Measurements from ENCODE around the gene CNR1. TPM values are rescaled to one million over a fixed set of nuclear protein-coding genes. Genes with fewer than 3 reads are reported as not detected.

The CNR1 gene
- total and polyA plus RNA-seq, 3 donors from 2014 or later: 2.3 to 4.9 (median 4.3) TPM

GRCh38 chr6:88114838-88115237 is 51.3 kb downstream of the CNR1 start:
- TF ChIP-seq POLR2A (IDR thresholded peaks at IDR 0.05) (no peak), CTCF (IDR thresholded peaks at IDR 0.05) (no peak)
- Histone ChIP-seq H3K27ac (no peak overlapping the region), H3K36me3 (ENCODE audit: low read depth, missing control alignments) (no peaks in the 10 kb centered on the region), H3K27me3 (no peaks in the 10 kb centered on the region), H3K9me3 (no peaks in the 10 kb centered on the region), H3K4me3 (no peak overlapping the region), H3K4me1 (no peaks in the 10 kb centered on the region)
- intact Hi-C loops (cut with DNase I; ENCODE audit: low total_unique reads): no loop called here
- 49 to 53% methylated on average over 2 of the region's 2 CpGs for WGBS, 2 donors
- no peak for DNase-seq

GRCh38 chr6:88111991-88112390 is 54.2 kb downstream of the CNR1 start:
- no peaks in the 10 kb centered on the region for H3K9me3 ChIP-seq
- no peaks in the 10 kb centered on the region for H3K36me3 ChIP-seq (ENCODE audit: low read depth, missing control alignments)
- H3K4me3 ChIP-seq: no peak overlapping the region
- H3K27me3 ChIP-seq: no peaks in the 10 kb centered on the region
- no peaks in the 10 kb centered on the region for H3K4me1 ChIP-seq
- TF ChIP-seq POLR2A (IDR thresholded peaks at IDR 0.05): no peak
- TF ChIP-seq CTCF (IDR thresholded peaks at IDR 0.05): no peak
- intact Hi-C loops (cut with DNase I; ENCODE audit: low total_unique reads): no loop called here
- 69 to 86% methylated on average over 5 of the region's 5 CpGs for WGBS, 2 donors
- no peak for DNase-seq
- no peak overlapping the region for H3K27ac ChIP-seq

- intact Hi-C loops (cut with DNase I; ENCODE audit: low total_unique reads): no loop called here
- TF ChIP-seq CTCF (IDR thresholded peaks at IDR 0.05) (no peak), POLR2A (IDR thresholded peaks at IDR 0.05) (no peak)
- no peaks in the 10 kb centered on the region for H3K27me3 ChIP-seq
Observed at GRCh38 chr6:88107241-88107640, 58.9 kb downstream of the CNR1 start.

DNA sequence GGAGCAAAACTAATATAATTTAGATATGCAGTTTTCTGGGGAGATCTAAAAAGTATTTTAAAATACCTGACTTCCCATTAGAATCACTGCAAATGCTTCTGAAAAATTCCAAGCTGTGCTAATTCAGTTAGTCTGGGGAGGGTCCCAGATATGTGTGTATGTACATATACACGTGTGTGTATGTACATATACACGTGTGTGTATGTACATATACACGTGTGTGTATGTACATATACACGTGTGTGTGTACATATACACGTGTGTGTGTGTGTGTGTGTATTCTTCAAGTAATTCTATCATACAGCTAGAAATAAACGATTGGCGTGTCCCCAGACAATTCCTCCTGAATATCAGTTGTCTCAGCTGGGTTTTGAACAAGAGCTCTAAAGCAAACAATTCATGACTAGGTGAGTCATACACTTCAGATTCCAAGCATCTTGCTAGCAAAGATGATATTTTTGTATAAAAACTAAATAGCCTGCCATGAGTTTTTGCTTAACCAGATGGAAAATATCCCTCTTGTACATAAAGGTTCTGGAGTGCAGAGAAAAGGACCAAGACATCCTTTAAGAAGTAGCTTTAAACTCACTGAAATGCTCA is 60.3 kb downstream of the CNR1 start:
- 82 to 84% methylated on average over 7 of the region's 7 CpGs for WGBS, 2 donors
- Histone ChIP-seq H3K4me1 (no peaks in the 10 kb centered on the region), H3K27me3 (no peaks in the 10 kb centered on the region), H3K36me3 (ENCODE audit: low read depth, missing control alignments) (no peaks in the 10 kb centered on the region), H3K27ac (no peak overlapping the region), H3K4me3 (no peak overlapping the region), H3K9me3 (no peaks in the 10 kb centered on the region)
- no peak for TF ChIP-seq CTCF (IDR thresholded peaks at IDR 0.05)
- TF ChIP-seq POLR2A (IDR thresholded peaks at IDR 0.05): no peak
- no peak for DNase-seq
- intact Hi-C loops (cut with DNase I; ENCODE audit: low total_unique reads): no loop called here

More at GRCh38 chr6:88107241-88107640, 58.9 kb downstream of the CNR1 start:
- H3K27ac ChIP-seq: no peak overlapping the region
- no peak overlapping the region for H3K4me3 ChIP-seq
- no peaks in the 10 kb centered on the region for H3K4me1 ChIP-seq
- H3K36me3 ChIP-seq (ENCODE audit: low read depth, missing control alignments): no peaks in the 10 kb centered on the region
- H3K9me3 ChIP-seq: no peaks in the 10 kb centered on the region
- DNase-seq: no peak

Other genes with a start within 250 kb of the CNR1 start
- 10 to 100 TPM; 23.8 to 54.6 TPM for gene SPACA1, start 118.5 kb downstream of the CNR1 start, total RNA-seq
- 66.5 TPM for gene SPACA1, start 118.5 kb downstream of the CNR1 start, polyA plus RNA-seq (ENCODE audit: insufficient read depth, low read depth, low replicate concordance)

Data from testis (tissue), 3 donors.